GM18511 (cell line): ENCODE measurements around the gene RIPK3.
A peak's percentile ranks its signal among the peaks of the same experiment; 100 is the strongest.
"Not testable (repeated sequence)": the region's sequence is repeated elsewhere in the genome, so short reads cannot be mapped to it uniquely, and the experiment has no call there.

Experiments used
- ATAC-seq: cut with Tn5 transposase; IDR thresholded peaks from one replicate; pipeline ENCODE4 v1.9.1; 2021; ENCODE audit warnings: mild to moderate bottlenecking, moderate library complexity; ENCODE audit not compliant: unreplicated experiment

The RIPK3 gene

GRCh38 chr14:24348186-24348585 is 8.4 kb upstream of the RIPK3 start:
- ATAC-seq = no peak

GRCh38 chr14:24347134-24347533 is 7.3 kb upstream of the RIPK3 start:
- ATAC-seq = no peak

GRCh38 chr14:24343795-24344660 is 4.2 kb upstream of the RIPK3 start:
- no peak for ATAC-seq

GRCh38 chr14:24342889-24343288 is 3.1 kb upstream of the RIPK3 start:
- no peak for ATAC-seq

GRCh38 chr14:24340606-24341005 is 815 bp upstream of the RIPK3 start:
- no peak for ATAC-seq

GRCh38 chr14:24338843-24339242 is 948 bp downstream of the RIPK3 start:
- ATAC-seq = no peak

GRCh38 chr14:24337824-24338175 is 2.0 kb downstream of the RIPK3 start:
- ATAC-seq = no peak

- ATAC-seq = no peak
Observed at GRCh38 chr14:24337144-24337823, 2.5 kb downstream of the RIPK3 start.

- no peak for ATAC-seq
Observed at GRCh38 chr14:24335461-24336171, 4.2 kb downstream of the RIPK3 start.

GRCh38 chr14:24334431-24335291 is 5.1 kb downstream of the RIPK3 start, which contains the start of gene ADCY4:
ADCY4 (minus strand) TSS chr14:24335071; CDS start chr14:24334652, 419 bp downstream.
- ATAC-seq = no peak

- ATAC-seq = peak; percentile 90
Observed at GRCh38 chr14:24332268-24332993, 7.4 kb downstream of the RIPK3 start.

GRCh38 chr14:24331731-24332267 is 8.0 kb downstream of the RIPK3 start:
- ATAC-seq = no peak

GRCh38 chr14:24330973-24331674 is 8.7 kb downstream of the RIPK3 start:
- no peak for ATAC-seq

GRCh38 chr14:24329736-24330135 is 10.1 kb downstream of the RIPK3 start:
- no peak for ATAC-seq

GRCh38 chr14:24329073-24329663 is 10.6 kb downstream of the RIPK3 start:
- ATAC-seq = no peak

GRCh38 chr14:24327914-24328313 is 11.9 kb downstream of the RIPK3 start:
- not testable (repeated sequence) for ATAC-seq

- no peak for ATAC-seq
Observed at GRCh38 chr14:24327303-24327702, 12.5 kb downstream of the RIPK3 start.

GRCh38 chr14:24325963-24326362 is 13.8 kb downstream of the RIPK3 start:
- ATAC-seq = no peak
